HG03045 (cell line): Measurements from ENCODE around the gene BDNF.
"Not testable (repeated sequence)": the region's sequence is repeated elsewhere in the genome, so short reads cannot be mapped to it uniquely, and the experiment has no call there.

ENCODE experiments used
- ATAC-seq: cut with Tn5 transposase; IDR thresholded peaks from one replicate; pipeline ENCODE4 v1.9.1; 2021; ENCODE audit warnings: mild to moderate bottlenecking, moderate library complexity; ENCODE audit not compliant: unreplicated experiment

Gene BDNF

GRCh38 chr11:27672836-27673464, 27.3 kb downstream of the BDNF start:
- ATAC-seq: no peak

GRCh38 chr11:27665508-27666101, 34.6 kb downstream of the BDNF start:
- not testable (repeated sequence) for ATAC-seq

- ATAC-seq: no peak
Observed at GRCh38 chr11:27663326-27663725, 36.9 kb downstream of the BDNF start.

- ATAC-seq: no peak
Observed at GRCh38 chr11:27660171-27660570, 40.1 kb downstream of the BDNF start.

- no peak for ATAC-seq
Observed at GRCh38 chr11:27658535-27659236, 41.6 kb downstream of the BDNF start.

- ATAC-seq: no peak
Observed at GRCh38 chr11:27656806-27657483, 43.3 kb downstream of the BDNF start.

GRCh38 chr11:27656320-27656719, 43.9 kb downstream of the BDNF start:
- ATAC-seq: no peak

GRCh38 chr11:27653990-27654758, 46.1 kb downstream of the BDNF start:
- ATAC-seq: no peak

GRCh38 chr11:27651711-27652110, 48.5 kb downstream of the BDNF start:
- no peak for ATAC-seq

- no peak for ATAC-seq
Observed at GRCh38 chr11:27650988-27651387, 49.3 kb downstream of the BDNF start.

GRCh38 chr11:27649800-27650199, 50.5 kb downstream of the BDNF start:
- ATAC-seq: no peak

- no peak for ATAC-seq
Observed at GRCh38 chr11:27648840-27649239, 51.4 kb downstream of the BDNF start.

GRCh38 chr11:27646051-27646818, 54.0 kb downstream of the BDNF start:
- ATAC-seq: no peak

- no peak for ATAC-seq
Observed at GRCh38 chr11:27642954-27643353, 57.3 kb downstream of the BDNF start.

- no peak for ATAC-seq
Observed at GRCh38 chr11:27640954-27641353, 59.3 kb downstream of the BDNF start.

- no peak for ATAC-seq
Observed at GRCh38 chr11:27635567-27636037, 64.7 kb downstream of the BDNF start.

GRCh38 chr11:27634776-27635175, 65.5 kb downstream of the BDNF start:
- ATAC-seq: not testable (repeated sequence)

- ATAC-seq: not testable (repeated sequence)
Observed at GRCh38 chr11:27634282-27634681, 66.0 kb downstream of the BDNF start.

GRCh38 chr11:27629023-27629422, 71.2 kb downstream of the BDNF start:
- not testable (repeated sequence) for ATAC-seq

GRCh38 chr11:27627979-27628378, 72.3 kb downstream of the BDNF start:
- no peak for ATAC-seq
